Measurements from ENCODE around the gene RBP3. TPM values are rescaled to one million over a fixed set of nuclear protein-coding genes. Genes with fewer than 3 reads are reported as not detected.

RBP3 gene
- polyA plus RNA-seq, 1 donor from 2014 or later: not detected

DNA sequence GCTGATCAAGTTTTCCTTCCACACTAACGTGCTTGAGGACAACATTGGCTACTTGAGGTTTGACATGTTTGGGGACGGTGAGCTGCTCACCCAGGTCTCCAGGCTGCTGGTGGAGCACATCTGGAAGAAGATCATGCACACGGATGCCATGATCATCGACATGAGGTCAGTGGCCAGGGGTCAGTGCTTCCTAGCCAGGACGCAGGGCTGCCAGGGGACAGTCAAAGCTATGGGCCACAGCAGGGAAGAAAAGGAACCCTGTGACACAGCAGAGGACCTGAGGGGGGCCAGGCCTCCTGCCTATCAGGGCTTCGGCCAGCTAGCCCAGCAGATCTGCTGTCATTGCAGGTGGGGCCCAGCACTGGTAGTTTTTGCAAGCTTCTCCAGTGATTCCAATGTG lies 5.2 kb downstream of the RBP3 start:
- H3K27me3 Mint-ChIP-seq: no peaks in the 10 kb centered on the region
- H3K27ac Mint-ChIP-seq: no peak overlapping the region
- H3K4me3 Mint-ChIP-seq: no peak overlapping the region

DNA sequence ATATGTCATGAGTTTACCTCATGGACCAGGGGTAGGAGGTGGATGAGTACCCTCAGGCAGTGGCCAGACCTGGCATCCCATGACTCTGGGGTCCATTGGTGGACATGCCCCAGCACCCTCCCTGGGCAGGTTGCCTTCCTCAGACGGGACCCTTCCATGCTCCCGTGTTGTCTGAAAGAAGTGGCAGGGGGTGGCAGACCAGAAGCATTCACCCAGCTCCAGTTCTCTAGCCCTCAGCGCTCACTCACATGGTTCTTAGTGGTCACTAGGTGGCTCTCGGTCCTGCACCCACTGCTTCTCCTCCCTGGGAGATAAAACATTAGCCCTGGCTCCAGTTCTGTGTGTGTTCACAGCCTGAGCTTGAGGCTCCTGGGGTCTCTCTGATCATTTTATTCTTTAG lies 6.0 kb downstream of the RBP3 start:
- Mint-ChIP-seq H3K27me3 (peaks cover 1% of the 10 kb centered on the region), H3K27ac (no peak overlapping the region), H3K36me3 (no peaks in the 10 kb centered on the region), H3K4me1 (no peaks in the 10 kb centered on the region), H3K9me3 (no peaks in the 10 kb centered on the region), H3K4me3 (no peak overlapping the region)

More for the DNA sequence above, 5.2 kb downstream of the RBP3 start:
- H3K9me3 Mint-ChIP-seq: no peaks in the 10 kb centered on the region
- no peaks in the 10 kb centered on the region for H3K36me3 Mint-ChIP-seq
- H3K4me1 Mint-ChIP-seq: no peaks in the 10 kb centered on the region

DNA sequence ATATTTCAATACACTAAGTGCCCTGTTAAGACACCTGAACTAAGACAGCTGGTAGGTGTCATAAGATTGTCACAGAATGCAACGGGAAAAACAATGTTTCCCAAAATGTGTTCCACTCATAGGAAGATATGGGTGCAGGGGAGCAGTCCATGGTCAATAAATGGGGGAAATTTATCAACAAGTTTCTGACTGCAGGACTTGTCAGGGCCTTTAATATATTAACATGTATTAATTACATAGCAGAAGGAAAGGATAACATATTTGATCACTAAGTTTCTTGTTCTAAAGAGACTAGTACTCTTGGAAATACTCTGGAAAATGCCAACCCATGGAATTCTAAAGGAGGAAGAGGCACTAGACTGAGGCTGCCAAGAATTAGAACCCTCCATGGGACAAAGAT lies 6.7 kb downstream of the RBP3 start:
- no peaks in the 10 kb centered on the region for H3K4me1 Mint-ChIP-seq
- no peak overlapping the region for H3K4me3 Mint-ChIP-seq
- H3K27ac Mint-ChIP-seq: no peak overlapping the region
- H3K27me3 Mint-ChIP-seq: peaks cover 1% of the 10 kb centered on the region
- H3K36me3 Mint-ChIP-seq: no peaks in the 10 kb centered on the region
- no peaks in the 10 kb centered on the region for H3K9me3 Mint-ChIP-seq

DNA sequence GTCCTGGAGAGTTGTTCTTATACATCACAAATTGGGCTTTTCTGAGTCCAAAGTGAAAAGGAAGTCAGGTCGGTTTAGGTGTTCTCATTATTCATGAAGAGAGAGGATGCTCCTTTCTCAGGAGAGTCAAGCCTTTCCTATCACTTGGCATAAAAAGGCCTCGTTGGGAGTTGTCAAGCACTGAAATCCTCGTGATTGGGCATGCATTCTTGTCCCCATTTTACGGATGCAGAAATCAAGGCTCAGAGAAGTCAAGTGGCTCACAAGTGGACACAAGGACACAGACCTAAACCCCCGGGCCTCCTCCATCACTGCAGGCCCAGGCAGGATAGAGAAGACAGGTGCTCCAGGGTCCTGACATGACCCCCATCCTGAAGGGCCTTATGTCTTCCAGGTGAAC lies 8.5 kb downstream of the RBP3 start:
- Mint-ChIP-seq H3K27ac (no peak overlapping the region), H3K4me3 (no peak overlapping the region), H3K27me3 (peaks cover 5% of the 10 kb centered on the region), H3K36me3 (no peaks in the 10 kb centered on the region), H3K4me1 (no peaks in the 10 kb centered on the region), H3K9me3 (no peaks in the 10 kb centered on the region)

DNA sequence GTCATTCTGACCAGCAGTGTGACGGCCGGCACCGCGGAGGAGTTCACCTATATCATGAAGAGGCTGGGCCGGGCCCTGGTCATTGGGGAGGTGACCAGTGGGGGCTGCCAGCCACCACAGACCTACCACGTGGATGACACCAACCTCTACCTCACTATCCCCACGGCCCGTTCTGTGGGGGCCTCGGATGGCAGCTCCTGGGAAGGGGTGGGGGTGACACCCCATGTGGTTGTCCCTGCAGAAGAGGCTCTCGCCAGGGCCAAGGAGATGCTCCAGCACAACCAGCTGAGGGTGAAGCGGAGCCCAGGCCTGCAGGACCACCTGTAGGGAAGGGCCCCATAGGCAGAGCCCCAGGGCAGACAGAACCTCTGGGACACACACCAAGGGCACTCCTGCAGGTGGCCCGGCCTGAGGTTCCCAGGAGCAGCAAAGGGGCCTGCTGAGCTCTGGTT lies 9.0 kb downstream of the RBP3 start:
- peaks cover 5% of the 10 kb centered on the region for H3K27me3 Mint-ChIP-seq
- H3K27ac Mint-ChIP-seq: no peak overlapping the region
- H3K4me3 Mint-ChIP-seq: no peak overlapping the region
- no peaks in the 10 kb centered on the region for H3K4me1 Mint-ChIP-seq
- H3K36me3 Mint-ChIP-seq: no peaks in the 10 kb centered on the region
- no peaks in the 10 kb centered on the region for H3K9me3 Mint-ChIP-seq

DNA sequence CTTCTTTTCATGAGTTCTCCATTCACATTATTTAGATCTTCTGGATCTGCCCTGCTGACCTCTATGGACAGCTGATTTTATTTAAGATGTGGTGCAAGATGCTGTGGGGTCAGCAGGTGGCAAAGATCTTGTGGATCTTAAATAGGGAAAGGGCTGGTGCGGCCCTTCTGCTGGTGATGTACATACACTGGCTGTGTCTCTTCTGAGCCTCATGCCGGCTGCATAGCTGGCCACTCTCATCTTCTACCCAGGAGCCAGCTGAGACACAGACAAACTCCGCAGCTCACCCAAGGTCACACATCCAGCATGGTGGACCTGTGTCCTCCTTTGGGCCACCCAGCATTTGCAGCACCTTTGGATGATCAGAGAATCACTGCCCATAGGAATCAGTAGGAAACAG lies 9.7 kb downstream of the RBP3 start:
- Mint-ChIP-seq H3K27ac (peak overlapping the region in 1 of 3 donors; percentile 46), H3K36me3 (no peaks in the 10 kb centered on the region), H3K4me1 (no peaks in the 10 kb centered on the region), H3K4me3 (no peak overlapping the region), H3K9me3 (no peaks in the 10 kb centered on the region), H3K27me3 (peaks cover 5% of the 10 kb centered on the region)

DNA sequence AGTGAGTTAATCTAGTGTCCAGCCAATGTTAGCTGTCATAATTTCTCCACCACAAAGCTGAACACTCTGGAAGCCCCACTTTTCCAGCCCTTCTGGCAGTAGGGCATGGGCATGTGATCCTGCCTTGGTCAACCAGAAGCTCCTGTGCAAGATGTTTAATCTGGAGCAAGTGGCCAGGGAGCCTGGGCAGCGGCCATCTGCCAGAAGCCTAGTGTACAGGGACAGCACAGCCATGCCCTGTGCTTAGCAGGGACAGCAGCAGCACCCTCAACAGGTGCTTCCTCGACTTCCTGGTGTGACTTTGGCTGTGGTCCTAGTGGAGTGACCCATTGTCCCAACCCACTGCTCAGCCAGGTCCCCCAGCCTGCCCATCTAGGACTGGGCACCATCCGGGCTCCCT lies 10.3 kb downstream of the RBP3 start:
- no peaks in the 10 kb centered on the region for H3K9me3 Mint-ChIP-seq
- no peaks in the 10 kb centered on the region for H3K36me3 Mint-ChIP-seq
- peak overlapping the region in 1 of 3 donors; percentile 46 for H3K27ac Mint-ChIP-seq
- peaks cover 5% of the 10 kb centered on the region for H3K27me3 Mint-ChIP-seq
- H3K4me3 Mint-ChIP-seq: no peak overlapping the region
- H3K4me1 Mint-ChIP-seq: no peaks in the 10 kb centered on the region

DNA sequence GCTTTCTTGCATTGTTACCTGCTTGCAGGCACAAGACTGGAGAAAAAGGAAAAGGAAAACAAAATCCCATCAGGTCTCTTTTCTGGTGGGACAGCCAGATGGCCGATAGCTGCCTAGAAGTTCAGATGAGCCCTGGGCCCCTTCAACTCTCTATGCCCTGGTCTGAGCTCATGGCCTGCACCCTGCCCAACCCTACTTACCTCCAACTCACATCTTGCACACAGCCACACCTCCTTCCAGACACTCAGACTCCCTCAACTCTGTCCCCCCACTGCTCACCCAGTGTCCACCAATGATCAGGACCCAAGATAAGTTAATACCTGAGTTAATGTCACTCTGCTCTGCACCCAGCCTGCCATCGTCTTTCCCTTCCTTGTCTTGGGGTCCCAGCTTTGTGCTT lies 10.9 kb downstream of the RBP3 start:
- Mint-ChIP-seq H3K9me3 (no peaks in the 10 kb centered on the region), H3K27me3 (peaks cover 5% of the 10 kb centered on the region), H3K36me3 (no peaks in the 10 kb centered on the region), H3K4me3 (no peak overlapping the region), H3K27ac (no peak overlapping the region), H3K4me1 (no peaks in the 10 kb centered on the region)

DNA sequence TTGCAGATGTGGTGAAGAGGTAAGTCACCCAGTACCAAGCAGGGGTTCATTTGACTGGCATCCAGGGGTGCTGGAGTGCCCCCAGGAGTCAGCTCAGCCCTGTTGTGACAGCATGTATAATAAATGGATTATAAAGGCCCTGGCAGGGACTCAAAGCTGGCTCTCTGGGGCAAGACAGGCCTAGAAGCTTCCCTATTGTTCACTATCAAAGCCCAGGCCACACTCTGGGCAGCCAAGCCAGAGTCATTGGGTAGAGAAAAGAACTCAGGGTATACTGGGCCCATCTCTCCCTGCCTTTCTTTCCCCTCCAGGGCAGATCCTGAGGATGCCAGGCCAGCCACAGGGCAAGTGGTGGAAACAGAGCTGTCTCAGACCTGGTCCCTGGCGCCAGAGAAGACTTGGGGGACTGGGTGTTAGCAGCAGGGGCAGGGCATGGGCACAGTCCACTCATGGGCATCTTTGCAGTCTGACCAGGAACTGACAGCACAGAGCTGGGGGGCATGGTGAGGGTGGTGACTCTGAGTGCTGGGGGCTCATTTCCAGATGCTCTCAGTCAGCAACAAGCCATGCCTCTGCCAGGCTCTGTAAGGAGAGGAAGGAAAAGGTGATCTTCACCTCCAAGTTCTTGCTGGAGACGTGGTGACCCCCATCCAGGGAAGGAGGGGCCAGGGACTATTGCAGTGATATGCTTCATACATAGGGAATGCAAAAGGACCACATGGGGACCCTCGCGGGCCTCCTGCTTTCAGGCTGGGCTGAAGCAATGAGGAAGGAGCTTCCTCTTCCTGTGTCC lies 11.7 kb downstream of the RBP3 start:
- Mint-ChIP-seq H3K9me3 (no peaks in the 10 kb centered on the region), H3K4me1 (no peaks in the 10 kb centered on the region), H3K36me3 (no peaks in the 10 kb centered on the region), H3K27ac (no peak overlapping the region), H3K4me3 (no peak overlapping the region), H3K27me3 (peaks cover 7% of the 10 kb centered on the region)

DNA sequence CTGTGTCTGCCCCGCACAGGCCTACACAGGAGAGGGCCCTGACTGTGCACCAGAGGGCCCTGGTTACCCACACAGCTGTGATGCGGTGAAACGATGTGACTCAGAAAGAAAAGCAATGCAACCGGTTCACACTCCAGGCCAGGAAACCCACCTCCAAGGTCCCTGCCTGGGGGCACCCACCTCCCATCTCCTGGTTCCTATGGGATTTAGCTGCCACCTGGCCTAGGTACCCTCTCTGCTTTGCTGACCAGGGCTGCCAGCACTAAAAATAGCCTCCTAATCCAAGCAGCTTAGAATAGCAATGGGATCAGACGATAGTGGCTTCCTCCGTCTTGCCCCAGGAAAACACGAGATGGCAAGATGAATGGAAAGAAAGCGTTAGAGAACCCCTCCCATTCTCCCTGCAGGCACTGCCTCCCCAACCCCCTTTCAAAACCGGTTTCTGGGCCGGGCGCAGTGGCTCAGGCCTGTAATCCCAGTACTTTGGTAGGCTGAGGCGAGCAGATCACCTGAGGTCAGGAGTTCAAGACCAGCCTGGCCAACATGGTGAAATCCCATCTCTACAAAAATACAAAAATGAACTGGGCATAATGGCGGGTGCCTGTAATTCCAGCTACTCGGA lies 12.4 kb downstream of the RBP3 start:
- peaks cover 7% of the 10 kb centered on the region for H3K27me3 Mint-ChIP-seq
- H3K4me1 Mint-ChIP-seq: no peaks in the 10 kb centered on the region
- no peaks in the 10 kb centered on the region for H3K9me3 Mint-ChIP-seq
- H3K27ac Mint-ChIP-seq: no peak overlapping the region
- H3K36me3 Mint-ChIP-seq: no peaks in the 10 kb centered on the region
- no peak overlapping the region for H3K4me3 Mint-ChIP-seq

DNA sequence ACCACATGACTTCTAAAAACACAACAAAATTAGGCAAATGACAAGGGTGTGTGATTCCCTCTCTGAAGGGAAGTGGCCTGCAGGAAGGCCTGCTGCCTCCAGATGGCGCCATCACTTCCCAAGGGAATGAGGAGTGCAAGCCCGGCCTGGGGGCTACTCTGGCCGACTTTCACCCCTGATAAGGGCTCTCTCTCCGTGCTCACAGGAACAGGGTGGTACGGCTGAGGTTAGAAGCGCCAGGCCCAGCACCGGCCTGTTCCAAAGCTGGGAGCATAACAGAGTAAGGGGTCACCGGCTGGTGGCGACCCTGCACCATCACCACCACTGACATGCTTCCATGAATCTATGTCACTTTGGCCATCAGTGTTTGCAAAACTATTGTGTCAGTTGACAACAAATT lies 13.1 kb downstream of the RBP3 start:
- Mint-ChIP-seq H3K36me3 (no peaks in the 10 kb centered on the region), H3K4me1 (peaks cover 0 to 2% (median 0%) of the 10 kb centered on the region in 3 donors), H3K27ac (no peak overlapping the region), H3K4me3 (no peak overlapping the region), H3K9me3 (no peaks in the 10 kb centered on the region), H3K27me3 (peaks cover 10% of the 10 kb centered on the region)

DNA sequence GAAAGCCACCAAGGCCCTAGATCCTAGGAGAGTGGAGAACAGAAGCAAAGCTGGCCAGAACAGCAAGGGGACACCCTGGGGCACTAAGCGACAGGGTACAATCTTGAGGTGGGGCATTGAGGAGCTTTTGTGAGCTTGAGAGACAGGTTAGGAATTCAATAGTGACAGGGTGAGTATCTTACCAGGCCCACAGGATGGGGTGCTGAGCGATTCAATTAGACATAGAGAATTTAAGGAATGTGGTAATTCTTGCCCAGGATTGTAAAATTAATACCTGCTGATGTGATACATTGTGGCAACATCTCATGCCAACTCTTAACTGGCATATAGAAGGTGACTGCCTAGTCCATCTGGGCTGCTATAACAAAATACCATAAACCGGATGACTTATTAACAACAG lies 14.0 kb downstream of the RBP3 start:
- H3K9me3 Mint-ChIP-seq: no peaks in the 10 kb centered on the region
- no peak overlapping the region for H3K4me3 Mint-ChIP-seq
- peaks cover 12% of the 10 kb centered on the region for H3K27me3 Mint-ChIP-seq
- no peaks in the 10 kb centered on the region for H3K36me3 Mint-ChIP-seq
- peak overlapping the region in 1 of 3 donors; percentile 62 for H3K27ac Mint-ChIP-seq
- H3K4me1 Mint-ChIP-seq: peaks cover 0 to 2% (median 0%) of the 10 kb centered on the region in 3 donors

DNA sequence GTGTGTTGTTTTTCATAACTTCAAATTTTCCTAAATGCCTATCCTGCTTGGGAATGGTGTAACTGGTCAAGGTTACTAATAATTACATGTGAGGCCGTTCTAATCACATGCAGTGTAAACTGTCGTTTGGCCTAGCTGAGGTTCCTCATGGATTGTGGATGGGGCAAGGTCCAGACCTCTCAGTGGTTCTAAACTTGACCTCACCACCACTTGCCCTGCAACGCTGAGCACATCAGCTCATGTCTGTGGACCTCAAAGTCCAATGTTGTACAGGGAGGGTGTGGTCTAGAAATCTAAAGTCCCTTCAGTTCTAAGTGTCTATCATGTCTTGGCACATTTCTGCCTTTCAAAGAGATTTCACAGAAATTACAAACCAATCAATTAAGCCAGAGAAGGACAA lies 15.6 kb downstream of the RBP3 start:
- H3K9me3 Mint-ChIP-seq: no peaks in the 10 kb centered on the region
- peaks cover 12% of the 10 kb centered on the region for H3K27me3 Mint-ChIP-seq
- no peaks in the 10 kb centered on the region for H3K36me3 Mint-ChIP-seq
- peaks cover 0 to 2% (median 0%) of the 10 kb centered on the region in 3 donors for H3K4me1 Mint-ChIP-seq
- H3K4me3 Mint-ChIP-seq: no peak overlapping the region
- no peak overlapping the region for H3K27ac Mint-ChIP-seq

DNA sequence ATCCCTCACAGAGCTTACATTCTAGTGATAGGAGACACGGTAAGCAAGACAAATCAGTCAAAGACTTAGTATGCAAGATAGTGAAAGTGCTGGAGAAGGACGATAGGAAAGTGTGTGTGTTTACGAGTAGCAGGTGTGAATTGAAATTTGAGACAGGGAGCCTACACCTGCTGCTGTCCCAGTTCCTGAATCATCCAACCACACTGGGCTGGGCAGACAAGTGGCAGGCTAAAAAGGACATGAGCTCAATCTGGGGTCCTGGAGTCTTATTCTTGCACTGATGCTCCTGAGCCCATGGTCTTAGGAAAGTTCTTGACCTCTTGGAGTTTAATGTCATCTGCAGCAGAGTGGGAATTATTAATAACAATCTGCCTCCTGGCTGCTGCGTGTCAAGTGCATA lies 16.2 kb downstream of the RBP3 start:
- Mint-ChIP-seq H3K36me3 (no peaks in the 10 kb centered on the region), H3K27me3 (peaks cover 11% of the 10 kb centered on the region)

DNA sequence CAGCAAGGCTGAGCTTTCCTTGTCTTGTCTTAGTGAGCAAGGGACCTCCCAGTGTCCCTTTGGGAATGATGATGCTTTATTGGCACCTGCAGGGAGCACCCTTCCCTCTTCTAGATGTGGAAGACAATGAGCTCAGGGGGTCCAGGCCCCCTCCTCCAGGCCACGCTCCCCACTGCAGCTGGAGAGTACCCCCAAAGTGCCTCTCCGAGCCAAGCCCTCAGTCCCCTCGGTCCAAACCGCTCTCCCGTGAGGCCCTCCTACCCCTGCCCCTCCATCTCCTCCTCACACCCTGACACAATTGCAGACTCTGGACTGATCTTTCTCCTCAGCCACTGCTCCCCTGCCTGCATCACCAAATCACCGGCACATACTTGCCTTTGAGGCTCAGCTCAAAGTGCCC lies 16.7 kb downstream of the RBP3 start:
- no peak overlapping the region for H3K27ac Mint-ChIP-seq
- H3K27me3 Mint-ChIP-seq: peaks cover 11% of the 10 kb centered on the region
- H3K4me3 Mint-ChIP-seq: no peak overlapping the region
- H3K9me3 Mint-ChIP-seq: no peaks in the 10 kb centered on the region
- H3K36me3 Mint-ChIP-seq: no peaks in the 10 kb centered on the region
- H3K4me1 Mint-ChIP-seq: peaks cover 0 to 2% (median 1%) of the 10 kb centered on the region in 3 donors

More for the DNA sequence above, 16.2 kb downstream of the RBP3 start:
- Mint-ChIP-seq H3K27ac (no peak overlapping the region), H3K9me3 (no peaks in the 10 kb centered on the region), H3K4me1 (peaks cover 0 to 2% (median 0%) of the 10 kb centered on the region in 3 donors), H3K4me3 (no peak overlapping the region)

Measured in IgD-negative memory B cell (primary cell).